GM12878 (cell line): Measurements from ENCODE around the gene RTEL1. TPM values are rescaled to one million over a fixed set of nuclear protein-coding genes. Genes with fewer than 3 reads are reported as not detected.

ENCODE experiments used
- ATF2 ChIP-seq: IDR thresholded peaks from 2 replicates; pipeline ENCODE4 v1.6.1; 2012; ENCODE audit warnings: low read length, inconsistent platforms
- ATF7 ChIP-seq: fragments of 450-650 bp; IDR thresholded peaks from 2 replicates; pipeline ENCODE4 v1.6.1; 2016; ENCODE audit warnings: low read depth, mild to moderate bottlenecking
- CHD4 ChIP-seq: fragments of 200-600 bp; sonication (generic); IDR thresholded peaks from 2 replicates; pipeline ENCODE4 v1.6.1; 2016; ENCODE audit warnings: mild to moderate bottlenecking
- FOS ChIP-seq: IDR thresholded peaks from 3 replicates; pipeline ENCODE4 v1.6.1; 2011; ENCODE audit warnings: borderline replicate concordance; ENCODE audit not compliant: insufficient read length; ENCODE audit errors: extremely low read depth
- NFIC ChIP-seq: IDR thresholded peaks from 2 replicates; pipeline ENCODE4 v1.6.1; 2012; ENCODE audit warnings: low read depth, mild to moderate bottlenecking, inconsistent platforms, low read length, moderate library complexity
- NFXL1 ChIP-seq: fragments of 450-650 bp; IDR thresholded peaks from 2 replicates; pipeline ENCODE4 v1.6.1; 2017; ENCODE audit warnings: antibody characterized with exemption, mild to moderate bottlenecking, borderline replicate concordance
- NFYB ChIP-seq: IDR thresholded peaks from 2 replicates; pipeline ENCODE4 v1.6.1; 2011; ENCODE audit warnings: low read depth, mild to moderate bottlenecking, low read length, improper control_type of control experiment, moderate library complexity; ENCODE audit not compliant: insufficient read depth
- NKRF ChIP-seq: fragments of 450-650 bp; conservative IDR thresholded peaks from 2 replicates; pipeline ENCODE4 v1.6.1; 2017; ENCODE audit warnings: mild to moderate bottlenecking, moderate library complexity
- PAX8 ChIP-seq: fragments of 450-650 bp; IDR thresholded peaks from 2 replicates; pipeline ENCODE4 v1.6.1; 2017; ENCODE audit warnings: mild to moderate bottlenecking, moderate library complexity
- POLR2A ChIP-seq: IDR thresholded peaks from 2 replicates; pipeline ENCODE4 v1.6.1; 2011; ENCODE audit warnings: low read depth, mild to moderate bottlenecking, low read length
- POLR2AphosphoS2 ChIP-seq: IDR thresholded peaks from 2 replicates; pipeline ENCODE4 v1.6.1; 2011; ENCODE audit warnings: low read depth, mild to moderate bottlenecking, low read length, improper control_type of control experiment, moderate library complexity
- PRDM15 ChIP-seq: fragments of 450-650 bp; formaldehyde crosslinking; IDR thresholded peaks from 2 replicates; pipeline ENCODE4 v1.4.0; 2020; ENCODE audit warnings: mild to moderate bottlenecking, moderate library complexity
- RELA ChIP-seq: fragments of 450-650 bp; IDR thresholded peaks from 2 replicates; pipeline ENCODE4 v1.8.0; 2014; ENCODE audit warnings: borderline replicate concordance; ENCODE audit not compliant: partially characterized antibody
- SMC3 ChIP-seq: IDR thresholded peaks from 2 replicates; pipeline ENCODE4 v1.6.1; 2011; ENCODE audit warnings: low read length, improper control_type of control experiment, borderline replicate concordance
- TCF3 ChIP-seq: IDR thresholded peaks from 2 replicates; pipeline ENCODE4 v1.6.1; 2012; ENCODE audit warnings: low read depth, mild to moderate bottlenecking, low read length, borderline replicate concordance; ENCODE audit not compliant: insufficient read depth
- ZBTB40 ChIP-seq: fragments of 450-650 bp; IDR thresholded peaks from 2 replicates; pipeline ENCODE4 v1.6.1; 2016; ENCODE audit warnings: mild to moderate bottlenecking, moderate library complexity, borderline replicate concordance
- polyA plus RNA-seq, 11 experiments: library from polyadenylated mRNA; depleted of rRNA in 4 of 11; unstranded in 6 of 11; stranded (reverse) in 5 of 11; fragments of >200 nt; fragmentation: Nextera tagmentation in 4 of 11; fragmentation: Illumina TruSeq in 1 of 11; extraction: Ambion mirVana in 4 of 11; extraction: Trizol in 1 of 11; gene quantifications; 1 replicate in 1 of 11; 2 replicates in 10 of 11; pipeline versions ENCODE4 v1.2.1 to v1.2.3, GENCODE V29; 2011 to 2016; ENCODE audit warnings: inconsistent platforms in 2 of 11, missing spikeins in 2 of 11, low read depth in 1 of 11
- total RNA-seq, 4 experiments: library from RNA; depleted of rRNA in 3 of 4; stranded (reverse); fragments of >200 nt in 3 of 4; fragmentation: Illumina TruSeq in 1 of 4; extraction: Trizol in 1 of 4; gene quantifications; 2 replicates each; pipeline versions ENCODE4 v1.2.1 to v1.2.3, GENCODE V29; 2013 to 2021

RTEL1 gene
- total and polyA plus RNA-seq, 10 of the 15 experiments (the other 5 are each of a cell fraction or from before 2014, with no cell fraction given) = 0.40 to 37.2 (median 15.6) TPM; not detected in 1

- TF ChIP-seq POLR2A (no peak), POLR2AphosphoS2 (no peak), SMC3 (no peak), PRDM15 (no peak), RELA (no peak), FOS (no peak), ATF7 (peak; percentile 89), ATF2 (no peak), NFXL1 (no peak), NKRF (0 out of 2 replicates have a peak, but pooled peaks have one; percentile 19), TCF3 (0 out of 2 replicates have a peak, but pooled peaks have one; percentile 15), PAX8 (no peak), NFYB (no peak), CHD4 (no peak), NFIC (no peak), ZBTB40 (no peak)
Measured at GRCh38 chr20:63635431-63636141, 22.5 kb upstream of the RTEL1 start (continued).
